ENCODE data around the gene GPC5.
"Not testable (repeated sequence)": the region's sequence is repeated elsewhere in the genome, so short reads cannot be mapped to it uniquely, and the experiment has no call there.

GPC5 gene

GRCh38 chr13:92218615-92219014, 820.2 kb downstream of the GPC5 start:
- DNase-seq, result no peak

GRCh38 chr13:92221916-92222315, 823.5 kb downstream of the GPC5 start:
- DNase-seq, result no peak

GRCh38 chr13:92224052-92224821, 825.8 kb downstream of the GPC5 start:
- no peak for DNase-seq

- no peak for DNase-seq
Observed at GRCh38 chr13:92224825-92225224, 826.4 kb downstream of the GPC5 start.

- DNase-seq, result no peak
Observed at GRCh38 chr13:92225861-92226260, 827.4 kb downstream of the GPC5 start.

GRCh38 chr13:92232871-92233270, 834.5 kb downstream of the GPC5 start:
- no peak for DNase-seq

GRCh38 chr13:92251671-92252210, 853.3 kb downstream of the GPC5 start:
- DNase-seq, result no peak

GRCh38 chr13:92255526-92255925, 857.1 kb downstream of the GPC5 start:
- no peak for DNase-seq

GRCh38 chr13:92256211-92256610, 857.8 kb downstream of the GPC5 start:
- no peak for DNase-seq

- no peak for DNase-seq
Observed at GRCh38 chr13:92259046-92259445, 860.6 kb downstream of the GPC5 start.

GRCh38 chr13:92259523-92259922, 861.1 kb downstream of the GPC5 start:
- no peak for DNase-seq

GRCh38 chr13:92260363-92260762, 861.9 kb downstream of the GPC5 start:
- no peak for DNase-seq

GRCh38 chr13:92262100-92262788, 863.8 kb downstream of the GPC5 start:
- DNase-seq, result no peak

GRCh38 chr13:92265408-92265807, 867.0 kb downstream of the GPC5 start:
- DNase-seq, result no peak

- DNase-seq, result no peak
Observed at GRCh38 chr13:92270990-92271389, 872.6 kb downstream of the GPC5 start.

- DNase-seq, result no peak
Observed at GRCh38 chr13:92272177-92272576, 873.8 kb downstream of the GPC5 start.

GRCh38 chr13:92280986-92281385, 882.6 kb downstream of the GPC5 start:
- DNase-seq, result not testable (repeated sequence)

GRCh38 chr13:92290718-92291307, 892.4 kb downstream of the GPC5 start:
- DNase-seq, result not testable (repeated sequence)

GRCh38 chr13:92294533-92294932, 896.1 kb downstream of the GPC5 start:
- not testable (repeated sequence) for DNase-seq

GRCh38 chr13:92296154-92296671, 897.8 kb downstream of the GPC5 start:
- not testable (repeated sequence) for DNase-seq

- DNase-seq, result no peak
Observed at GRCh38 chr13:92297971-92298942, 899.8 kb downstream of the GPC5 start.

GRCh38 chr13:92300651-92301050, 902.2 kb downstream of the GPC5 start:
- no peak for DNase-seq
